ENCODE measurements around the gene NFASC. TPM values are rescaled to one million over a fixed set of nuclear protein-coding genes. Genes with fewer than 3 reads are reported as not detected.

NFASC gene
- 0.22 TPM for polyA plus RNA-seq (2012; ENCODE audit: low read depth, missing spikeins)

DNA sequence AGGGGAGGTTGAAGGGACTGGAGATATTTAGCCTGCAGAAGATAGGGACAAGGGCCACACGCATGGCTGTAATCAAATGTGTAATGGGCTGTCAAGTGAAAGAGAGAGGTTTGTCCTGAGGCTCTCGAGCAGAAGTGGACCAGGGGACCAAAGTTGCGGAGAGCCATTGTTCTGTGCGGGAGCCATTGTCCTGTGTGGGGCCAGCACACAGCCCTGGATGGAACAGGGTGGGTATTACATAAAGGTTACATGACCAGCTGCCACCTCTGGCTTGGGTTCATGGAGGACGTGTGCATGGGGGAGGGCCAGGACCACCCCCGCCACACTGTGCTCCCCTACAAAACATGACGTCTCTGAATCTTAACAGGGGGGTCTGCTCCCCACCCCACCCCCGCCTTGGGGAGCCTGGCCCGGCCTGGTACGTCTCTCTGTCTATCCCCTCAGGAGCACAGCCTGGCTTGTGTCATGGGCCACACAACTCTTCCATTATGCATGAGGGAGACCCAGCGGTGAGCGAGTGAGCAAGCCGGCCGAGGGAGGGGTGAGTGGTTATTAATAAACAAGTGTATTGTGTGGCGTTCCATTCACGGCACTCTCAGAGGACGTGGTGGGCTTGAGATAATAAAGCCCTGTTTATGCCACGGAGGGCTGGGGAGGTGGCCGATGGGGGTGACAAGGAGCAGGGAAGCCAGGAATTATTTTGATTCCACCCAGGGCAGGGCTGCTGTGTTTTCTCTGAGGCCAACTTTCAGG is at the start of gene NFASC:
NFASC (plus strand) TSS at position 703 of the 753 bp plus-strand sequence. CDS start 73,454 bp downstream, outside the sequence.
- TF ChIP-seq SPI1 (IDR thresholded peaks at IDR 0.05; ENCODE audit: low read depth, low read length) (no peak), POLR2AphosphoS5 (IDR thresholded peaks at IDR 0.05; ENCODE audit: low read depth, low read length) (no peak), TAF1 (IDR thresholded peaks at IDR 0.05; ENCODE audit: low read depth, low read length) (no peak), POU2F2 (IDR thresholded peaks at IDR 0.05; ENCODE audit: low read depth, low read length) (no peak), POLR2A (IDR thresholded peaks at IDR 0.05; ENCODE audit: low read depth, low read length) (no peak)
- FAIRE-seq, result no peak
- no peak for DNase-seq (ENCODE audit: insufficient read length, low spot score)

DNA sequence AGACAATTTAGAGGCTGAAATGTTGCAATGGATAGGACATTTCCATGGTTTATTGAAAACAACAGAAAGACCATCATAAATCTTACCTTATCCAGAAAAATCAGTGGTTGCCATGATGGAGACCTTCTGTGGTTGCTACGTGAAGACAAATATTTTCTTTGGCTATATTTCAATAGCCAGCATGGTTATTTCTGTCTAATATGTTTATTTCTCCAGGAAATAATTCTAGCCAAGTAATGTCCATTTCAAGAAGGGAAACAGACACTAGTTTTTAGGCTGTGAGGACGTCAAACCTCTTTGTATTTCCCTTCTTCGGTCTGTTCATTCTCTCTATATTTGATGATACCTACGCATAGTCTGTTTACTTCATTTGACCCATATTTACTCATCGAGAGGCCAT is 49.2 kb upstream of the NFASC start:
- DNase-seq (ENCODE audit: insufficient read length, low spot score) (no peak), FAIRE-seq (no peak)
- TF ChIP-seq PAX5 (IDR thresholded peaks at IDR 0.05; ENCODE audit: insufficient read depth, low read length, severe bottlenecking) (no peak), TAF1 (IDR thresholded peaks at IDR 0.05; ENCODE audit: low read depth, low read length) (no peak), POLR2A (IDR thresholded peaks at IDR 0.05; ENCODE audit: low read depth, low read length) (no peak), POU2F2 (IDR thresholded peaks at IDR 0.05; ENCODE audit: low read depth, low read length) (no peak), SPI1 (IDR thresholded peaks at IDR 0.05; ENCODE audit: low read depth, low read length) (no peak), POLR2AphosphoS5 (IDR thresholded peaks at IDR 0.05; ENCODE audit: low read depth, low read length) (no peak)

DNA sequence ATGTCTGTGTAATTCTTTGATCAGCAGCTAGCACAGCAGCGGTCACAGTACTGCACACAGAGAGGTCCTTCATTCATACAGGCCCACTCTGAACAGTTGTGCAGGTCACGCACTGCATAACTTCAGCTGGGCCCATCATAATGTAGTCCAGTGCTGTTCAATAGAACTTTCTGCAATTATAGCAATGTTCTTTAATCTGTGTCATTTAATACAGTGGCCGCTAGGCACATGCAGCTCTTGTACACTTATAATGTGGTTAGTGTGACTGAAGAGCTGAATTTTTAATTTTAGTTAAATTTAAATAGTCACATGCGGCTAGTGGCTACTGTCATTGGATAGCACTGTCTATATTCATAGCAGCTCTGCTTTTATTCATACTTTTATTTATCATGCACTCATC is 48.7 kb upstream of the NFASC start:
- TF ChIP-seq TAF1 (IDR thresholded peaks at IDR 0.05; ENCODE audit: low read depth, low read length) (no peak), POLR2AphosphoS5 (IDR thresholded peaks at IDR 0.05; ENCODE audit: low read depth, low read length) (no peak), PAX5 (IDR thresholded peaks at IDR 0.05; ENCODE audit: insufficient read depth, low read length, severe bottlenecking) (no peak), POLR2A (IDR thresholded peaks at IDR 0.05; ENCODE audit: low read depth, low read length) (no peak), SPI1 (IDR thresholded peaks at IDR 0.05; ENCODE audit: low read depth, low read length) (no peak), POU2F2 (IDR thresholded peaks at IDR 0.05; ENCODE audit: low read depth, low read length) (no peak)
- no peak for FAIRE-seq
- no peak for DNase-seq (ENCODE audit: insufficient read length, low spot score)

DNA sequence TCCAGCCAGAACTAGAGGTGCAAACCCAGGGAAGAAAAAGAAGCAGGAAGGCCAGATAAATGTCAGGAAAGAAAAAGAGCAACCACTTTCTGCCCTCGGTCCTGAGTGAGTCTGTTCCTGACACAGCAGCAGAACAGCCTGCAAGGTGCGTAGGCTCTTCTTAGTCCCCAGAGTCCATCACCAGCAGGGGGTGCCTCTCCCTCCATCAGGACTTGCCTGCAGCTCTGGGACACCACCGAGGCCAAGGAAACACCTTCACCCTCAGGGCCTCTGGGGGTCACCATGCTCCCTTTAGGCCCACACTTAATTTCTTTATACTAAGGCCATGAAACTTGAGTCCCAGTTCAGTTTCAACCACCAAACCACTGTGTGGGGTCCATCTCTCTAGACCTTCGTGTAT is 43.7 kb upstream of the NFASC start:
- DNase-seq (ENCODE audit: insufficient read length, low spot score), result peak; percentile 37
- TF ChIP-seq TAF1 (IDR thresholded peaks at IDR 0.05; ENCODE audit: low read depth, low read length) (no peak), POU2F2 (IDR thresholded peaks at IDR 0.05; ENCODE audit: low read depth, low read length) (no peak), SPI1 (IDR thresholded peaks at IDR 0.05; ENCODE audit: low read depth, low read length) (no peak), POLR2AphosphoS5 (IDR thresholded peaks at IDR 0.05; ENCODE audit: low read depth, low read length) (no peak)
- no peak for FAIRE-seq

DNA sequence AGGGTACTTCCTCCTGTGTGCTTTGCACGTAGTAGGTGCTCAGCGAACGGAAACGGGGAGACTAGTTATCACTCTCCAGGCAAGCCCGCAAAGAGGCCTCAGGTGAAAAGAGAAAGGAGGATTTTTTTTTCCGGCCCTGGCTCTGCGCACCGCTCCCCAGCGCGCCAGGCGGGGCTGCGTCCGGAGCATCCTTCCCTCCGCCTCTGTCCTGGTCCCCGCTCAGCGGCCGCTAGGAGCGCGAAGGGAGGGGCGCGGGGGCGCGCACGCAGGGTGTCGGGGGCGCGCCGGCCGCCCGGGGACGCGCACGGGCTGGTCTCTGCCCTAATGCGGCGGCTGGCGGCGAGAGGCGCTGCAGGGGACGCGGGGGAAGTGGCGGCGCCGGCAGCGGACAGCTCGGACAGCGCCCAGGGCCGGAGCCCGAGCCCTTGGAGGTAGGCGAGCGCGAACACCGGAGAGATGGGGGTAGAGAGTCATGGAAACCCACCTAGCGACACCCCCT is 42.3 kb upstream of the NFASC start:
- no peak for FAIRE-seq
- TF ChIP-seq POU2F2 (IDR thresholded peaks at IDR 0.05; ENCODE audit: low read depth, low read length) (no peak), PAX5 (IDR thresholded peaks at IDR 0.05; ENCODE audit: insufficient read depth, low read length, severe bottlenecking) (no peak), POLR2A (IDR thresholded peaks at IDR 0.05; ENCODE audit: low read depth, low read length) (no peak), SPI1 (IDR thresholded peaks at IDR 0.05; ENCODE audit: low read depth, low read length) (no peak), POLR2AphosphoS5 (IDR thresholded peaks at IDR 0.05; ENCODE audit: low read depth, low read length) (no peak), TAF1 (IDR thresholded peaks at IDR 0.05; ENCODE audit: low read depth, low read length) (no peak)
- peak; percentile 57 for DNase-seq (ENCODE audit: insufficient read length, low spot score)

DNA sequence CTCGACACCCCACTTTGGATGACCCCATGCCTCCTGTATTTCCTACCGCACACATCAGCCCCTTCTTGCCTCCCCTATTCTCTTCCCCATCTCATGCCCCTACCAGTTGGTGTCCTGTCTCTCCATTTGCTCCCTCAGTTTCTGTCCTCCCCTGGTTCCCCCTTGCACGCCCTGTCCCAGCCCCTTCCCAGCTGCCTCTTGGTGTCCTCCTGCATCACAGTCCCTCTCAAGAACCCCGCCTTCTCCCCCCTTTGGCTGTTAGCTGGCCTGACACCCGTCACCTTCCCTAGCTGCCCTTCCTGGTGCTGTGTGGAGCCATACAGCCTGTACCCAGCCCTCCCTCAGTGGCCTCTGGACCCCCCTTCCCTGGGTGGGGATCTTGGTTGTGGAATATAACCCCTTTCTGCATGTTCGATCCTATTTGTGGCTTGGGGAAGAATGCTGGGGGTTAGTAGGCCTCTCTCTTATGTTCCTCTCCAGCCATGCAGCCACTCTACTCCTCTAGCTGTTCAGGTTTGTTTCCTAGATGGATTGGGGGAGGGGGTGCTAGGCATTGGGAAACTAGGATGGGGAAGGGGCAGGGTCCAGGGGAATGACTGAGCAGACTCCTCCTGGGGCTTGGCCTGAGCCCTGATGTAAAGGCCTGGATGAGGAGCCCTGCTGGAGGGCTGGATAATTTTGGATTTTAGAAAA is 41.4 kb upstream of the NFASC start:
- no peak for TF ChIP-seq SPI1 (IDR thresholded peaks at IDR 0.05; ENCODE audit: low read depth, low read length)
- TF ChIP-seq POLR2AphosphoS5 (IDR thresholded peaks at IDR 0.05; ENCODE audit: low read depth, low read length), result no peak
- no peak for TF ChIP-seq PAX5 (IDR thresholded peaks at IDR 0.05; ENCODE audit: insufficient read depth, low read length, severe bottlenecking)
- no peak for TF ChIP-seq POLR2A (IDR thresholded peaks at IDR 0.05; ENCODE audit: low read depth, low read length)
- TF ChIP-seq TAF1 (IDR thresholded peaks at IDR 0.05; ENCODE audit: low read depth, low read length), result no peak
- TF ChIP-seq POU2F2 (IDR thresholded peaks at IDR 0.05; ENCODE audit: low read depth, low read length), result no peak
- no peak for FAIRE-seq
- no peak for DNase-seq (ENCODE audit: insufficient read length, low spot score)

DNA sequence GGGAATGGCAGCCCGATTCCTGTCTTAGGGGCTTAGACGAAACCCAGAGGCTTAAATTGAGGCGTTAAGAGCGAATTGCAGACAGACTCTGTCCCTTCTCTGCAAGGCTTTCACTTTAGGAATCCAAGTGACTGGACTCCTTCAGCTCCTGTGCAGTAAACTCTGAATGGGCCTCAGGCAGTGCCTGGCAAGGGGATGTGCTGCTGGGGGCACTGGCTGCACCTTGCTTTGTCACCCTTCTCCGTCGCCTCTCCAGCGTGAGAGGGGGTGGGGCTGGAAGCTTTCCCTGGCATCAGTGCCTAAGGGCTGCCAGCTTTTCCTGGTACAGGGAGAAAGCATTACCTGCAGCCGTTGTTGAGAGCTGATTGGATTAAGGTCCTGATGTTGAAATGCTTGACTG is 39.9 kb upstream of the NFASC start:
- FAIRE-seq, result no peak

DNA sequence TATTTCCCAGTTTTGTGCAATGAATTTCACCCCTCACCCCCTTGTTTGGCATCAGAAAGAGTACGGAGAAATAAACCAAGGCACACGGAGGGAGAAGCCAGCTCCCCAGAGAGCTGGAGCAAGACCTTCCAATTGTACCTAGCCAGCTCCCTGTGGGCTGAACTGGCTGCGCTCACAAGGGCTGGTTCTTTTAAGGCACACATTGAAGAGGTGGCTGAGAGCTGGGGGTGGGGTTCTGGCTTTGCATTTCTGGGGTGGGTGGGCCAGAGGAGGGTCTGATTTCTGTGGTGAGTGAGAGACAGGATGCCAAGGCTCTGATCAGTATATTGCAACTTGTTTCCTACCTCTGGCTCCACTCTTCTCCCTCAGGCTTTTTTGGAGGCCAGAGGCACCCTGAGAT is 39.5 kb upstream of the NFASC start:
- no peak for TF ChIP-seq PAX5 (IDR thresholded peaks at IDR 0.05; ENCODE audit: insufficient read depth, low read length, severe bottlenecking)
- TF ChIP-seq POLR2A (IDR thresholded peaks at IDR 0.05; ENCODE audit: low read depth, low read length), result no peak
- TF ChIP-seq POLR2AphosphoS5 (IDR thresholded peaks at IDR 0.05; ENCODE audit: low read depth, low read length), result no peak
- TF ChIP-seq POU2F2 (IDR thresholded peaks at IDR 0.05; ENCODE audit: low read depth, low read length), result no peak
- no peak for TF ChIP-seq SPI1 (IDR thresholded peaks at IDR 0.05; ENCODE audit: low read depth, low read length)
- no peak for TF ChIP-seq TAF1 (IDR thresholded peaks at IDR 0.05; ENCODE audit: low read depth, low read length)

More for the DNA sequence above, 39.9 kb upstream of the NFASC start:
- no peak for DNase-seq (ENCODE audit: insufficient read length, low spot score)
- TF ChIP-seq SPI1 (IDR thresholded peaks at IDR 0.05; ENCODE audit: low read depth, low read length) (no peak), TAF1 (IDR thresholded peaks at IDR 0.05; ENCODE audit: low read depth, low read length) (no peak), POLR2AphosphoS5 (IDR thresholded peaks at IDR 0.05; ENCODE audit: low read depth, low read length) (no peak), POU2F2 (IDR thresholded peaks at IDR 0.05; ENCODE audit: low read depth, low read length) (no peak), POLR2A (IDR thresholded peaks at IDR 0.05; ENCODE audit: low read depth, low read length) (no peak), PAX5 (IDR thresholded peaks at IDR 0.05; ENCODE audit: insufficient read depth, low read length, severe bottlenecking) (no peak)

DNA sequence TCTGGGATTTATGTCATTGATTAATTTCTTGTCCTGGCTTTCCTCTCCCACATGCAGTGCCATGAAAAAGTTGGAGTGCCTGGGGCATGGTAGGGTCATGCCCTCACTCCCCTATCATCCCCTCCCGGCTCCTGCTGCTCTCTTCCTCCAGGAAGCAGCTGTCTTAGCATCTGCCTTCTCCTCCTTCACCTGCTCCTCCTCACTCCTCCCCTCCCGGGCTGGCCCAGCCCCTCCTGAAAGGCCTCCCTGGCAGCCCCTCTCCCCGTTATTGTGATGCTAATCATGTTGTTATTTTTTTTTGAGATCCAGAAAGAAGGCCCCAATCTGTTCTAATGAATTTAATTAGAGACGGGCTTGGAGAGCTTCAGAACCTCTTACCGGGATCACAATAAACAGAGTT is 36.3 kb upstream of the NFASC start:
- FAIRE-seq (no peak), DNase-seq (ENCODE audit: insufficient read length, low spot score) (no peak)
- TF ChIP-seq POLR2A (IDR thresholded peaks at IDR 0.05; ENCODE audit: low read depth, low read length), result no peak
- no peak for TF ChIP-seq POLR2AphosphoS5 (IDR thresholded peaks at IDR 0.05; ENCODE audit: low read depth, low read length)
- TF ChIP-seq SPI1 (IDR thresholded peaks at IDR 0.05; ENCODE audit: low read depth, low read length), result no peak
- no peak for TF ChIP-seq POU2F2 (IDR thresholded peaks at IDR 0.05; ENCODE audit: low read depth, low read length)
- TF ChIP-seq PAX5 (IDR thresholded peaks at IDR 0.05; ENCODE audit: insufficient read depth, low read length, severe bottlenecking), result no peak
- no peak for TF ChIP-seq TAF1 (IDR thresholded peaks at IDR 0.05; ENCODE audit: low read depth, low read length)

More for the DNA sequence above, 39.5 kb upstream of the NFASC start:
- FAIRE-seq, result no peak
- DNase-seq (ENCODE audit: insufficient read length, low spot score), result no peak
